ENCODE data around the gene S100A10. TPM values are rescaled to one million over a fixed set of nuclear protein-coding genes. Genes with fewer than 3 reads are reported as not detected.

The S100A10 gene
- total RNA-seq, 2 experiments from 2014 or later, result 208 to 220 TPM

DNA sequence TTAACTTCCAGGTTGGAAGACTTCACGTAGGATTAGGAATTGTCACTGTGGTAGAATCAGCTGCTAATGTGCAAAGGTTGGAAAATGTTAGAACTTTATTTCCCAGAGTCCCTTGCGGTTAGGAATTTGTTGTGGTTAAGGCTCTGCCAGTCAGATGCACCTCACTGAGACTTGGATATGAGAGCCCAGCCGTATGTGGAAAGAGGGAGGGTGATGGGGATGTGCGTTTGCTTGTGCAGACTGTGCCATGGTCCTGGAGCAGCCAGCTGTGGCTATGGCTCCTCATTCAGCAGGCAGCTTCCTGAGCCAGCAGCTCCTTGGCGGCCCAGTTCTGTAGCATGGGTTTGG lies 12.5 kb downstream of the S100A10 start:
- DNase-seq, result no peak
- H3K27me3 Mint-ChIP-seq, result no peaks in the 10 kb centered on the region
- TF ChIP-seq, protein P1, sequence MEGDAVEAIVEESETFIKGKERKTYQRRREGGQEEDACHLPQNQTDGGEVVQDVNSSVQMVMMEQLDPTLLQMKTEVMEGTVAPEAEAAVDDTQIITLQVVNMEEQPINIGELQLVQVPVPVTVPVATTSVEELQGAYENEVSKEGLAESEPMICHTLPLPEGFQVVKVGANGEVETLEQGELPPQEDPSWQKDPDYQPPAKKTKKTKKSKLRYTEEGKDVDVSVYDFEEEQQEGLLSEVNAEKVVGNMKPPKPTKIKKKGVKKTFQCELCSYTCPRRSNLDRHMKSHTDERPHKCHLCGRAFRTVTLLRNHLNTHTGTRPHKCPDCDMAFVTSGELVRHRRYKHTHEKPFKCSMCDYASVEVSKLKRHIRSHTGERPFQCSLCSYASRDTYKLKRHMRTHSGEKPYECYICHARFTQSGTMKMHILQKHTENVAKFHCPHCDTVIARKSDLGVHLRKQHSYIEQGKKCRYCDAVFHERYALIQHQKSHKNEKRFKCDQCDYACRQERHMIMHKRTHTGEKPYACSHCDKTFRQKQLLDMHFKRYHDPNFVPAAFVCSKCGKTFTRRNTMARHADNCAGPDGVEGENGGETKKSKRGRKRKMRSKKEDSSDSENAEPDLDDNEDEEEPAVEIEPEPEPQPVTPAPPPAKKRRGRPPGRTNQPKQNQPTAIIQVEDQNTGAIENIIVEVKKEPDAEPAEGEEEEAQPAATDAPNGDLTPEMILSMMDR (IDR thresholded peaks at IDR 0.05), result no peak
- ChIA-PET POLR2A (no interaction called here), CTCF (interaction anchor here (1.6 to 15.6 kb wide), 3 partner anchors 13 to 48 kb away, joined by 6 to 191 read pairs (median 121); no protein-coding TSS in a partner anchor)
- H3K4me1 Mint-ChIP-seq (ENCODE audit: low read depth), result peaks cover 34% of the 10 kb centered on the region
- ATAC-seq, result no peak
- H3K36me3 Mint-ChIP-seq (ENCODE audit: low read depth), result peaks cover 50% of the 10 kb centered on the region
- H3K9me3 Mint-ChIP-seq, result no peaks in the 10 kb centered on the region
- no peak overlapping the region for H3K27ac Mint-ChIP-seq
- H3K4me3 Mint-ChIP-seq, result no peak overlapping the region
- intact Hi-C loops (cut with micrococcal nuclease), result no loop called here

DNA sequence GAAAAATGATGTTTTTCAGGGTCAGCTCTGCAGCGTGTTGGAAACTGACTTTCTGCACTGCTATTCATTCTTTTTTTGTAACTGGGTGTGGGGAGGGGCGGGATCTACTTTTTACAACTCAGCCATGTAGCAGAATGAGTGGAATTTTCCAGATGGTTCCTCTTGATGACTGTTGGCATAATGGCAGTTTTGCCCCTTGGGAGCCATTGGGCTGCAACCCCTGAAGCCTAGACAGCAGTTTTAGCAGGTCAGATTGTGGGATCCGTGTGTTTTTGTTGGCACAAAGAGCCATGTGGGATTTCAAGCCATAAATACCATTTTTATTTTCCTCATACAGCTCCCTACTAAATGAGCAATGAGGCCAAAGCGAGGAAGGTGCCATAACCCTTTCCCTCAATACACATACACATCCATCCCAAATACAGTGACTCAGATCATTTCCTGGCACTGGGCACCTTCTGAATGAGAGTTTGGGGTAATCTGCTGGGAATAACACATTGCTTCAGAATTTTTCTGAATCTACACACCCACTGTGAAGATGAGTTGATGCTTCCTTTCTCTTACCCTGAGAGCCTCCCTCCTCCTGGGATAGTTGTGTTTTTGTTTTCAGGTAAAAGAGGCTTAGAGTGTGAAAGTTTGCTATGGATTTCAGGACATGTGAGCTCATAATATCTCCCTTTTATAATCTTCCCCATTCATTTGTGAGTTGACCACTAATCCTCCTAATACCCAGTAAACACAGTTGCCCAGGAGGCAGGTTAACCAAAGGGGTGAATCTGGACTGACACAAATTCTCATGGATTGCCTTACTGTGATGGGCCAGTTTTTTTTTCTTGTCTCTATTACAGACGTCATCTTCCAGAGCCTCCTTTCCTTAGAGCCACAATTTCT lies 13.1 kb downstream of the S100A10 start:
- ATAC-seq (no peak), DNase-seq (no peak)
- no peaks in the 10 kb centered on the region for H3K27me3 Mint-ChIP-seq
- intact Hi-C loops (cut with micrococcal nuclease), result no loop called here
- ChIA-PET POLR2A (no interaction called here), CTCF (interaction anchor here (1.6 to 15.6 kb wide), 3 partner anchors 12 to 47 kb away, joined by 6 to 191 read pairs (median 121); no protein-coding TSS in a partner anchor)
- peaks cover 28% of the 10 kb centered on the region for H3K4me1 Mint-ChIP-seq (ENCODE audit: low read depth)
- no peak overlapping the region for H3K27ac Mint-ChIP-seq
- no peak overlapping the region for H3K4me3 Mint-ChIP-seq
- H3K9me3 Mint-ChIP-seq, result no peaks in the 10 kb centered on the region
- H3K36me3 Mint-ChIP-seq (ENCODE audit: low read depth), result peaks cover 45% of the 10 kb centered on the region
- TF ChIP-seq, protein P1 (IDR thresholded peaks at IDR 0.05), result no peak

DNA sequence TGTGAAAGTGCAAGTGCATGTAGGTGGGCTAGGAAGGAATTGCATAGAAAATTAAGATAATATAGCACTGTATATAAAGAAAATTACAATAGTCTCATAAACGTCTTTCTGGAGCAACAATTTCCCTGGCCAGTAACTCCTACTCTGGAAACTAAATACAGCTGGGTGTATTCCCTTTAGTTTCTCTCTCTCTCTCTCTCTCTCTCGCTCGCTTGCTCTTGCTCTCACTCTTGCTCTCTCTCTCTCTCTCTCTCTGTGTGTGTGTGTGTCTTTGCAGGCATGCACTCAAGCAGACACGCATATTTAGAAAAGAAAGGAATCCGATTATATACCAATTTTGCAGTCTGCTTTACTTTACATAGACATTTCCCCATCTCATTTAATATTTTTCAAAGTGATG lies 14.7 kb downstream of the S100A10 start:
- CTCF ChIA-PET, result interaction anchor here (15.6 kb wide), 1 partner anchor 21 kb away, joined by 191 read pairs; no protein-coding TSS in a partner anchor
- DNase-seq, result no peak

DNA sequence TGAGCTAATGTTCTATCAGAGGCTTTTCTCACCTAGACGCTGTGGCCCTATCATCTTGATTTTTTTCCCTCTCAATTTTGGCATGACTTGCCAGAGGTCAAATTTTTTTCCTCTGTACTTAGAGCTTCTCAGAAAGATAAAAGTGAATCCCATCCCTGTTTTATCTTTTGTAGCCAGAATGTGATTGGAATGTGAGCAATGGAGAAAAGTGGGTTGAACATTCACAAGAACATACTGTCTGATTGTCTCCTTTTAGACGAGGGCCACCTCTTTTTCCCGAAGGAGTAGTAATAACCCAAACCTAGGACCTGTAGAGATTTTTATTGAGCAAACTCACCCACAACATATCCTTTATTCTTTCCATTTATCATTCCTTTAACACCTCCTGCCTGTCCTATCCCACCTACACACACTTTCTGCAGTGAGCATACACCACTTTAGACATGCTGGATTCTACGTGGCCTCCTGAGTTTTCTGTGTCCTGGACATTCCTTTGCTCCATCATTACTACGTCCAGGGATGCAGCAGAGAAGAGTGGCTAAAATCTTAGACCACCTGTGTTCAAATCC lies 15.9 kb downstream of the S100A10 start:
- H3K4me1 Mint-ChIP-seq (ENCODE audit: low read depth), result peaks cover 7% of the 10 kb centered on the region
- ChIA-PET POLR2A (interaction anchor here (0.6 to 0.7 kb wide), 2 partner anchors 15 to 53 kb away, joined by 4 read pairs; no protein-coding TSS in a partner anchor), CTCF (interaction anchor here (1.6 to 15.6 kb wide), 4 partner anchors 10 to 36 kb away, joined by 4 to 191 read pairs (median 14); no protein-coding TSS in a partner anchor)
- intact Hi-C loops (cut with micrococcal nuclease), result no loop called here
- no peak for DNase-seq
- no peaks in the 10 kb centered on the region for H3K9me3 Mint-ChIP-seq
- H3K27me3 Mint-ChIP-seq, result peaks cover 4% of the 10 kb centered on the region
- TF ChIP-seq, protein P1 (IDR thresholded peaks at IDR 0.05), result no peak
- H3K36me3 Mint-ChIP-seq (ENCODE audit: low read depth), result peaks cover 20% of the 10 kb centered on the region
- no peak for ATAC-seq
- H3K27ac Mint-ChIP-seq, result no peak overlapping the region
- no peak overlapping the region for H3K4me3 Mint-ChIP-seq

More for the DNA sequence above, 14.7 kb downstream of the S100A10 start:
- no peaks in the 10 kb centered on the region for H3K9me3 Mint-ChIP-seq
- TF ChIP-seq, protein P1 (IDR thresholded peaks at IDR 0.05), result no peak
- no peak overlapping the region for H3K27ac Mint-ChIP-seq
- peaks cover 30% of the 10 kb centered on the region for H3K36me3 Mint-ChIP-seq (ENCODE audit: low read depth)
- no peak overlapping the region for H3K4me3 Mint-ChIP-seq
- intact Hi-C loops (cut with micrococcal nuclease), result no loop called here
- POLR2A ChIA-PET, result no interaction called here
- H3K4me1 Mint-ChIP-seq (ENCODE audit: low read depth), result peaks cover 12% of the 10 kb centered on the region
- ATAC-seq, result no peak
- peaks cover 2% of the 10 kb centered on the region for H3K27me3 Mint-ChIP-seq

Measured in activated CD8-positive, alpha-beta T cell treated with anti-CD3 and anti-CD28 coated beads for 36 hours (primary cell).